COLO829 (cell line): ENCODE results near the gene HSD17B1.
"Not testable (repeated sequence)": the region's sequence is repeated elsewhere in the genome, so short reads cannot be mapped to it uniquely, and the experiment has no call there.

Experiments
- DNase-seq: peaks from one replicate; pipeline ENCODE4 v3.0.0; 2012; ENCODE audit warnings: low spot score

Gene HSD17B1, protein sequence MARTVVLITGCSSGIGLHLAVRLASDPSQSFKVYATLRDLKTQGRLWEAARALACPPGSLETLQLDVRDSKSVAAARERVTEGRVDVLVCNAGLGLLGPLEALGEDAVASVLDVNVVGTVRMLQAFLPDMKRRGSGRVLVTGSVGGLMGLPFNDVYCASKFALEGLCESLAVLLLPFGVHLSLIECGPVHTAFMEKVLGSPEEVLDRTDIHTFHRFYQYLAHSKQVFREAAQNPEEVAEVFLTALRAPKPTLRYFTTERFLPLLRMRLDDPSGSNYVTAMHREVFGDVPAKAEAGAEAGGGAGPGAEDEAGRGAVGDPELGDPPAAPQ

DNA sequence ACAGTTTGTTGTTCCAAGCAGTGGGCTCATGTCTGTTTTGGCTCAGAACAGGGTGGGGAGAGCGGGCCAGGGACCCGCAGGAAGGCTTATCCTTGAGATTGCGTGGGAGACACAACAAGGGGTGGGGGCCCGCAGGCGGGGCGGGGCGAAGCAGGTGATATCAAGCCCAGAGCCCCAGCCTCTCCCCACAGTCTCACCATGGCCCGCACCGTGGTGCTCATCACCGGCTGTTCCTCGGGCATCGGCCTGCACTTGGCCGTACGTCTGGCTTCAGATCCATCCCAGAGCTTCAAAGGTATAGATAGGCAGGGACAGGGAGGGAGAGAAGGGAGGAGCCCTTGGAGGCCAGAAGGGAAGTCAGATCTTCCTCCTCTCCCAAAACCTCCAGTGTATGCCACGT lies at the start of gene HSD17B1:
HSD17B1 (plus strand) TSS at position 188 of the 400 bp plus-strand sequence; CDS start at position 199, 11 bp downstream.
- not testable (repeated sequence) for DNase-seq

DNA sequence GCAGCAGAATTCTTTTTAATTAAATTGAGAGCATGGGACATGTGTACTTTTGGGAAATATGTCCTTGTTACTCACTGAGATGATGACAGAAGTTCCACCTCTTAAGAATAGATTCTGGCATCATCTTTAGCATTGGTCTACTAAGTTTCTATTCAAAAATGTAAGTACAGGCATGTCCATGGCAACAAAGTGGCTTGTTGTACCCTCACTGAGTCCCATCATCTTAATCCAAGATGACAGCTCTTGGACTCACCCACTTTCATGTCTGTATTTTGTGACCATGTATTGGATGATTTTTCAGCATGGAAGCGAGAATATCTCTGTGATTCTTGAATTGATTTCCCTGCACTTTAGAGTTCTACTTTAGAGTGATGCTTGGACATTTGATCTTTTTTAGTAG lies 49.8 kb upstream of the HSD17B1 start:
- no peak for DNase-seq

DNA sequence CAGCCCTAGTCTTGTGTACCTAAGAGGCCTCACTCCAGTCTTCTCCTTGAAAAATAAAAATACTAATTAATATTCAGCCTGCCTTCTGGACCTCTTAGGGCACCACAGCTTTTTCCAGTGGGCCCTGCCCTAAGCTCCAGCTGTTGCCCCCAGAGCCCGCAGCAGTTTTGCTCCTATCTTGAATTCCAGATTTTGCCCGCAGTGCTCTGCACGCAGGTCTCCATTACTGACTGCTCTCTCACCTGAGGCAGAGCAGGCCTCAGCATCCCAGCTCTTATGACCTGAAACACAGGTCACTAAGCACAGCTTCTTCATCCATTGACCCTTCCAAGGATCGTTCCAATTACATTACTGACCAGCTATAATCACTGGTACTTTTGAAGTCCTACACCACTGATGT lies 45.1 kb upstream of the HSD17B1 start:
- DNase-seq: no peak

DNA sequence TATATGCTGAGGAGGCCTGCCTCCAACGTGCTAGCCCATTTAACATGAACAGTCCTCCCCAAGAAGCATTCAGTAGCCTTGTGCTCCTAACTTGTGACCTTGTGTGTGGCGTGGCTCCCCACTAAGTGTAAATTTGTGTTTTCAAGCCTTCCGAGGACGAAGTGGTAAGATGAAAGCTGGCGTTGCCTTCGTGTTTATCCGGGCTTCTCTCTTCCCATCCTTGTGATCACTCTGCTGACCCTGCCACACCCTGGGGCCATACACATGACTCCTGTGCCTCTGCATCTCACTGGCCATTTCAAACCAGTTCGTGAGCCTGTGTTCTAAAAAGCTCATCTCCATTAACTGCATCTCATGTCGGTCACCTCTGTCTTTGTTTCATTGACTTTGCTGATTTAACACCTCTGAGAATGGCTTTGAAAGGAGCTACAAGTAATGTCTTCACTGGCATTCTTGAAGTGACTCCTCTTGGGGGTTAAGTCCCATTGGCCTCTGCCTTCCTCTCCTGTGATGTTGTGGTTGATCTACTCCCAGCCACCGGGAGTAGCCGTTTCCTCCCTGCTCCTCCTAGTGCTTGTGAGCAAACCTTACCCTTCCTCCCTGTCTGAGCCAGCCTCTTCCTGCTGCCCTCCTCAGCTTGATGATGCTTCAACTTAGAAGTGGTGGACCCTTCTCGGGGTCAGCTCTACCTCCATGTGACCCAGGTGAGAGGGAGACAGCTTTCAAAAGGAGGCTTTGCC lies 44.1 kb upstream of the HSD17B1 start:
- DNase-seq: no peak

DNA sequence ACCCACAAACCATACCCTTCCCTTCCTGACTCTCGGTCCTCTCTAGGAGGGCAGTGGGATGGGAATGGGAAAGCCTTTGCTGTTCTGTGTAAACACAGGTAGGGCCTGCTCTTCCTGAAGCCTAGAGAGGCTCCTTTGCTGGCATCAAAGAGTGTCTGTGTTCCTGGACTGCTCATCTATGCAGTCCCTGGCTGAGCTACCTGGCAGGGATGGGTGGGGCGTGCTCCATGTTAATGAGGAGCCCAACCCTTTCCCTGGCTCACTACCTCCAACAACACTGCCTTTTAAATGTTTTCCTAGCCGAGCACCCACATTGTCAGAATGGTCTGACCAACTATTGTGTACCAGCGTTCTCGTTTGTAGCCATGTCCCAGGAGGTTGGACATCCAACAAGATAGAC lies 43.3 kb upstream of the HSD17B1 start:
- no peak for DNase-seq

DNA sequence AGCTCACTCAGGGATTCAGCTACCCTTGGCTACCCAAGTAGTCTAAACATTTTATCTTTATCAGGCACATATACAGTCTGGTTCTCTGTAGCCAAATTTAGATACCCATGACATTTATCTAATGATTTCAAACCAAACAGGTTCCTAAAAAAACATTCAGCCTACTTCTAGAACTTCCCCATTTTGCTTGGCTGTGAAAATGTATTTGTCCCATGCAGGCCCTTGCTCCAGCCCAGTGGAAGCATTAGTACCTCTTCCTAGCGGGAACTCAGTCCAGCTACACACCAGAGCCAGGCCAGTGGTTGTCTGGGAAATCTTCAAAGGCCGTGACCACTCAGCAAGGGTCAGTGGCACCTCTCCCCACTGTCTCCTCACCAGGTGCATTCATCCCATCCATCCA lies 42.9 kb upstream of the HSD17B1 start:
- DNase-seq: no peak

DNA sequence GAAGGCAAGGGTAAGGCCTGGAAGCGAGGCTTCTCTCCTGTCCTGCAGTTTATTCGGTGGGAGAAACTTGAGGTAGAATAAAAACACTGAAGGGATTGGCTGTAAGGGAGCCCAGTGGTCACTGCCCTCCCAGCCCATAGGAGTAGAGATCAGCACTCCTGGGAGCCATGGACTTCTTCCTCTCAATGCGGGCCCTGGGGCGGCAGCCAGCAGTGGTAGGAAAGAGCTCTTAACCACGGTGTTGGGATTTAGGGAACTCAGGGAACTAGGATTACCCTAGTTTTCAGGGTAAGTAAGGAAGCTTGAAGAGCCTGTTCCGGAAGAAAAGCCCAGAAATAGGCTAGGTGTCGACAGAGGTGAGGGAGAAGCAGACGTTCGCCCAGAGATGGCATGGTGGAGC lies 40.5 kb upstream of the HSD17B1 start:
- DNase-seq: no peak

DNA sequence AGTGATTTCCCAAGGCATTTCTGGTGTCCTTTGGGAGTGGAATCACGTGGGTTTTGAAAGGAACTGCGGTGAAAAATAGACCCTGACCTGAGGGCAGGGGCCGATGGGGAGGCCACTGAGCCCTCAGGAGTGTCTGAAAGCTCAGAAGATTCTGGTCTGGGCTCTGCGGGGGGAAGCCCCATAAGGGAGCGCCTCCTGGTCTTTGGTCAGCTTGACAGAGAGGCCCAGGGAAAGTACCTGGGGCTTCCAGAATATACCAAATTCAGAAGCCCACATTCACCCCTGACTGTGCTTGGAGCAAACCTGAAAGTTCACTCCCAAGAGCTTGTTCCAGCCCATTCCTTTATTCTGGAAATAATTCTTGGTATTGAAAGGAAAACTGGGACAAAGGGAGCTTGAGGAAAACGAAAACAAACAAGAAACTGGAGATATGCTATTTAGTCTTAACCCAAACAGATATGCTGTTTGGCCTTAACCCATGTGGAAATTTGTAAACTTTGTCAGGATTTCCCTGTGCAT lies 39.9 kb upstream of the HSD17B1 start:
- DNase-seq: no peak

DNA sequence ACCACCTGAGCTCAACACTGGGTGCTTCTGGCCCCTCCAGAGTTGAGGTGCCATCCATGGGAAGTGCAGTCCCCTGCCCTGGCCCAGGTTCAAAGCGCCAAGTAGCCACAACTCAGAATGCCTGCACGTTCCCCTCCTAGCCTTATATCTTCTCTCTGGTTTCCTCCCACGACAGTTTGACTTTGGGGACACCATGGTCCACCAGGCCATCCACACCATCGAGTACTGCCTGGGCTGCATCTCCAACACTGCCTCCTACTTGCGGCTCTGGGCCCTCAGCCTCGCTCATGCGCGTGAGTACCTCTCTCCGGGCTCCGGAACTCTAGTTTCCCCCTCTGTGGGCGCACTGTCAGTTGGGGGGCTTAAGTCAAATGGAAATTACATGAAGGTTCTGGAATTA lies 39.0 kb upstream of the HSD17B1 start:
- no peak for DNase-seq

DNA sequence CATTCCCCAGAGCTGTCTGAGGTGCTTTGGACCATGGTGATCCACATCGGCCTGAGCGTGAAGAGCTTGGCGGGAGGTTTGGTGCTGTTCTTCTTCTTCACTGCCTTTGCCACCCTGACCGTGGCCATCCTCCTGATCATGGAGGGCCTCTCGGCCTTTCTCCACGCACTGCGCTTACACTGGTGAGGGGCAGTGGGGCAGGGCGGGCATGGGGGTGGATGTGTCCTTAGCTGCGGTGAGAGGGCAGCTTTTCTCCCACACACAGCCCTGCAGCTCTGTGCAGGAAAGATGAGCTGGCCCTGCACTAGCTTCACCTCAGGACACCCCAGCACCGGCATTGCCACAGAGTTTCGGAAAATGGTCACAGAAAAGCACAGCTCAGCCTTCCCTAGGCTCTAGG lies 38.4 kb upstream of the HSD17B1 start:
- DNase-seq: no peak

DNA sequence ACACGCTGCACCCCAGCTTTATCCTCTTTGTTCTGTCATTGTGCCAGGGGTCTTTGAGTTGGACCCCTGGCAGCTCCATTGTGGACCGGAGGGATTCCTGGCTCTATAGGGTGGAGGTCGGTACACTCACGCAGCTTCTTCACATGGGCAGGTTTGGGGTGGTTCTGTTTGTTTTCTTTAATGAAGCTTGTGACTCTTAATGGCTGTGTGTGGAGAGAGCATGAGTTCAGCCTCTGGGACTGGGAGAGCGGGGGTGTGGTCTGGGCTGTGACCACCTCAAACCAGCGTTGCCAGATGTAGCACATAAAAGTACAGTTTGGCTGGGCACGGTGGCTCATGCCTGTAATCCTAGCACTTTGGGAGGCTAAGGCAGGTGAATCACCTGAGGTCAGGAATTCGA lies 37.9 kb upstream of the HSD17B1 start:
- DNase-seq: no peak

DNA sequence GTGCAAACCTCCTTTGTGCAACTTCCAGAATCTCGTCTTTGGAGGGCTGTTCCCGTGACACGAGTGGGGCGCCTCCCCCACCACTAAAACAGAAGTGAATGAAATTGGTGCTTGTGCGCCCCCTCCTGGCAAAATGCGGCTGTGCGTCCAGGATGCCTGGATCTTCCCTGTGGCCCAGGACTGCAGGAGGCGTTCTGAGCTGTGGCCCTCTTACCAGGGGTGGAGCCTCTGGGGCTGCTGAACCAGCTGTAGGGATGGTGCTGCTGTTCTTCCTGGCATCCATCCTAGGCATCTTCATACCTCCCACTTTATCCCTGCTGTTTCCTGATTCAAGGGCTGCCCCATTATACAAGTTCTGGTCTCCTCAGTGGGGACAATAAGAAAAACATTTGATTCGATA lies 35.2 kb upstream of the HSD17B1 start:
- peak; percentile 93 for DNase-seq

DNA sequence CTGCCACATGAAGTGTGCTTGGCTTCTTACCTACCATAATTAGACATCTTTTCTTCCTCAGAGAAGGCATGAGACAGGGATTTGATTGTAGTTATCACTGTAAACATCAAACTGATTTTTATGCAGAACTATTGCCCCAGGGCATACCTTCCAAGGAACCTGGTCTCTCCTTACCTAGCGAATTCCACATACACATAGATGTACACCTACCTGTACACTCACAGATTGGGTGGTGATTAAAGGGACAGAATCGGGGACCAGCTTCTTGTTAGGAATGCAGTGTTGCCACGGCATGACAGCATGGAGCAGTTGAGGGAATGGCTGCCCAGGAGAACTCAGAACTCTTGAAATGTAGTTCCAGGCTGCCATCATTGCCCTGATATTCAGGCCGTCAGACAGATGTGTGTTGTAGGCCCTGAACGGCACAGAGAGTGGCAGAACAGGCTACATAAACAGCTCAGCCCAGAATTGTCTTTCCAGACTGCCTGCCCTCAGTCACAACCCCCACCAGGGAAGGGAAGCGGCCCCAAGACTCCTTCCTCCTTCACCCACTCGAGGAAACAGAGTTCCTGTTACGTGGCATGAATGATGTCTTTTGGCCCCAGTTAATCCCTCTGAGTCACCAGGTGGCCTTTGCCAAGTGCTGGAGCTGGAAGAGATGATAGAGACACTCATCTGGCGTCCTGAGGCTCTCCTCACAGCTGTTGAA lies 34.5 kb upstream of the HSD17B1 start:
- DNase-seq: peak; percentile 68

DNA sequence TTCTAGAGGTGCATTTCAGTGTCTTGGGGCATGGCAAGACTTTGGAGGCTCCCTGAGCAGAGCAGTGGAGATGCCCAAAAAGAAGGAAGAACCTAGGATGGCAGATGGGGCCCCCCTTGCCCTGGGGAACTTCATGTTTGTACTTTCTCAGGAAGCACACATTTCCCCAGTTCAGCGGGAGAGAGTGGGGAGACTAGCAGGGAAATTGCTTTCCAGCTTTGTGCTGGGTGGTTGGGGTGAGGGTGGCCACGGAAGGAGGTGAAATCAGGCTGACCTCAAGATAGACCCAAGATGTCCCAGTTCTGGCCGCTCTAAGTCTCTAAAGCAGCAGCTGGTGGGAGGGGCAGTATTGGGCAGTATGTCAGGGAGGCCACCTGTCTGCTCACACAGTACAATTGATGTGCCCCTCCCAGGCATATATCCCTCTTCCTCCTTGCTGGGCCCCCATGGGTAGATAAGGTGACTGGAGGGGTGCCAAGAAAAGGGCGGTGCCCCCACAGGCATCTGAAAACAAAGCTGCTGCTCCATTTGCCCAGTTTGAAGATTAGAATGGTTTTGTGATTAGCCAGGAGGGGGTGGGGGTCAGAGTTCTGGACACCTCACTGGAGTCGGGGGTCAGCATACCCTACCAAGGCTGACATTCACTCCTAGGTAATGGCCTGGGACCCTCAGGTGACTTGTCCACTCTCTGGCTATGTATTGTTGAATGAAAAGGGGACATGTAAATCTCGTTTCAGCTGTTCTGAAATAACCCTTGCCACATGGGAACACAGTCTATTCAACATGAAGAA lies 33.8 kb upstream of the HSD17B1 start:
- DNase-seq: no peak

DNA sequence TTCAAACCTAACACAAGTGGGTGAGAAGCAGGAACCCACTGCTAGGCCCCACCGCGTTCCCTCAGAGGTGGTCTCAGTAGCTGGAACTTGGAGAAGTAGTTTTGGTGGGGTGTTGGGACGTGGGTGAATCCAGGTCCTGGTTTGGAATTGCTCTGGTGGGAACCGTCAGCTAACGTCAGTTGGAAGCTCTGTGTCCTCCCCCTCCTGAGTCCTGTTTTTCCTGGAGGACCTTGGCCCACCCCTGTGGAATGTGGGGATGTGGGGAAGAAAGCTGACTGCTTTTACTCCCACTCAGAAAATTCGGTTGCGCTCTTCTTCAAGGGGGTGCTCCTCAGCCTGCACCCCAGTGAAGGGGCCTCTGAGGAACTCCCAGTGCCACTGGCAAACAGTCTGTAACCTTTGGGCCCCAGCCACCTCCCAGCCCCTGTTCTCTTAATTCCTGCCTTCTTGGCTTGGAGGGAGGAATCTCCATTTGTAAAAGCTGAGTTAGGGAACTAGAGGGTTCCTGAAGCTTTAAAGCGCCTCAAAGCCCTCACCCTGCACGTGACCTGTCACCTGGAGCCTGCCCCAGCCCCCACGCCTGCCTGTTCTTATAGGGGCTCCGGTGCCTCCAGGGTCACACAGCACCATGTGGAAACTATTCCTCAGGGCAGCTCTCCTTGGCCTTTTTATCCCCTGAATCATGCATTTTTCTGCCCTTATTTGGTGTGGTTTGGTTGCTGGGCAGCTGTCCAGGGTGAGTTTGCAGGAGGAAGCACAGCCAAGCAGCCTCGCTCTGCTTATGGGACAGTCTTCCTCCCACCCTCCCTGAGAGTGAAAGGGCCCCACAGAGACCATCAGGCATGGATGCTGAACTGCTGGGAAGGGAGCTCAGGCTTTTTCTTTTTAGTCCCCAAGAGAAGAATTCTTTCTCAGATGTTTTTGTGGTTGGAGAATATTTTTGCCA lies 32.9 kb upstream of the HSD17B1 start:
- peak; percentile 95 for DNase-seq

DNA sequence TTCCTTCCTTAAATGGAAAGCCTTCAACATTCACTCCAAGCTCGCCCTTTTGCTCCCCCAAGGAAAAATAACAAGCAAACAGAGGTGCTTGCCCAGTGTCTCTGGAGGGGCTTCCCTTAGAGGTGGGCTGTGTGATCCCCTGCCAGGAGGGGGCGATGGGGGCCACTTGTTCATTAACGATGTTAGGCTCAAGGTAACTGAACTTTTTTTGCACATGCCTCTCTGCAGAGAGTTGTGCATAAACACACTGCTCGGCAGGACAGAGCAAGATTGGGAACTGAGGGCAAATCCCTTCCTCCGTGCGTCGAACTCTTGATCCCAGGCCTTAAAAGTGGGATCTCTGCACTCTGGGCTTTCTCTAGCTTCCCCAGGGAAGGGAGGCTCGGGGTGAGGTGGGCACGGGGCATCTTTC lies 32.2 kb upstream of the HSD17B1 start:
- DNase-seq: no peak

DNA sequence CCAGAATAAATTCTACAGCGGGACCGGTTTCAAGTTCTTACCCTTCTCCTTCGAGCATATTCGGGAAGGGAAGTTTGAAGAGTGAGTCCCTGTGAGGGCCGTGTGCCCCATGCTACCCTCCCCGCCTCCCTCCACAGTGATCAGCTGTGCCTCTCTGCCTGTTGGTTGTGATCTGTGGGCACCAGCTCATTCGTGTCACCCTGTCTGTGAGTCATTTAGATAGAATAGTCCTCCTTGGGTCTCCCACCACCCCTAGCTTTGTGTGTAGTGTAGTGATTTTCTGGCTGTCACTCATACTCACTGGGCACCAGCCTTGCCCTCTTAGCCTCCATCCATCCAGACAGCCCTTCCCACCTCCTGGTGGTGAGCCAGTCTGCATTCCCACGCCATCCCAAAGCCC lies 31.7 kb upstream of the HSD17B1 start:
- DNase-seq: no peak

DNA sequence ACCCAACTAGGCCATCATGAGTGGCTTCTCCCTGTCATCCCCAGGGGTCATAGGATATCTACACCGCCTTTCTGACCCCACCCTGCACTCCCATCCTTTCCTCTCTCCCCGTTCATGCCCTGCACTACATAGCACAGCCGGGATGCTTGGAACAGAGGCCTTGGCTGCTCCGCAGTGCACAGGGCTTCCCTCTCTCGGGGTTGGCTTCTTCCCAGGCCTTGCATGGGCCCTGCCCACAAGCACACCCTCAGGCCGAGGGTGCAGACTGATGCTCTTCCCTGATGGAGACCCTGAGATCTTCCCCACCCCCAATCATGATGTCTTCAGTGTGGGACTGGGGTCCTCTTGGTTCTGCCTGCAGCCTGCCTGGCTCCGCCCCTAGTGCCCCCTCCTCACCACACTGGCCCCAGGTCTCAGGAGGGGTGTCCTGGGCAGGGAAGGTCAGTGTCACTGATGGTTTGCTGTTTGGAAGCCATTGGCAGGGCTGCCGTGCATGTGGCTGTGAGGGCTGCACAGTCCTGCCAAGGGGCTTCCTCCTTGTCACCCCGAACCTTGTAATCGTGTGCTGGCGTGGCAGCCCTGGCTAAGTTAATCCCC lies 31.0 kb upstream of the HSD17B1 start:
- DNase-seq: no peak

DNA sequence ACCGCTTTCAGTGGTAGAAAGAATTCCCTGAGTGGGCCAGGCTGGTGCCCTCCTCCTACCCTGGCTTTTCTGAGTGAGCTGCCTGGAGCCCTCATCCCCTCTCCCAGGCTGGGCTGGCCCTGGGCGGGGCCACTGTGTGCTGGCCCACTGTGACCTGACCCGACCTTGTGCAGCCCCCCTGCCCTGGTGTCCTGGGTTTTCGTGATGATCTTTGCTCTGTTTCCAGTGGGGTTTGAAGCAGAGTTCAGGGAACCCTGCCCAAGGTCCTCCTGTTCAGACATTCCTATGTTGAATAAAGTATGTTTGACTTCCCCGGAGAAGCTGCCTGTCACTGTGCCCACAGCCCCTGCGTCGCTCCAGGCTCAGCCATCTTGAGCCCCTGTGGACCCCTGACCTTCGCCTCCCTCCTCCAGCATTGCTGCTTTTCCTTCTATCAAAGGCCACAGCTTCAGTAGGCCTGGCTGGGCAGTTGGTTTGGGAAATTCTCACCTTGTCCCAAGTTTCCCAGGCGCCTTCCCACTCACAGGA lies 30.4 kb upstream of the HSD17B1 start:
- DNase-seq: no peak

DNA sequence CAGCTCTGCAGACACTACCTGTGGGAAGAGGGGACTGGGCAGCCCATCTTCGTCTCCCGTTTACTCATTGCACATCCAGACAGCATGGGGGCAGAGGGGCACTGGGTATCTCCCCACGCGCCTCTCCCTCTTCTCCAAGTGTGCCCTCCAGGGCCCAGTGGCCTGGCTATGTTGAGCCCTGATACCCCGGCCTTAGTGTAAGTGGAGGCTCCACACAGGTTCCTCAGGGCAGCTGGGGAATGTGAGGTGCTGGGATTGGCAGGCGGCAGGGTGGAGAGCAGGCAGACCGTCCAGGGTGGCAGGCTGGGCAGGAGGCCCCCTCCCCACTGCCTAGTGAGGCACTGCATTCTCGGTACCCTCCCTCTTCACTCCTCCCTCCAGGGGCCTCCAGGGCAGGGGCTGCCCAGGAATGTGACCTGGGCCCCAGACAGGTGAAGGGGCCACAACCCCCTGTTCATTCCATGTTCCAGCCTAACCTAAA lies 29.9 kb upstream of the HSD17B1 start:
- DNase-seq: no peak
